HFFc6 (cell line): Measurements from ENCODE around the gene KRT8. TPM values are rescaled to one million over a fixed set of nuclear protein-coding genes. Genes with fewer than 3 reads are reported as not detected.
A peak's percentile ranks its signal among the peaks of the same experiment; 100 is the strongest.

Source experiments
- DNase-seq: peaks from one replicate; pipeline ENCODE4 v3.0.0-alpha.2; 2018
- H3K27ac Mint-ChIP-seq: 2 replicates; pipeline ENCODE4 v1.8.0; 2020; ENCODE audit warnings: mild to moderate bottlenecking, mixed read lengths
- H3K27me3 Mint-ChIP-seq: 2 replicates; pipeline ENCODE4 v1.8.0; 2021; ENCODE audit warnings: mild to moderate bottlenecking, moderate library complexity, mixed read lengths; ENCODE audit not compliant: insufficient read depth
- H3K36me3 Mint-ChIP-seq: 2 replicates; pipeline ENCODE4 v1.8.0; 2021; ENCODE audit warnings: low read depth, mixed read lengths
- H3K4me1 Mint-ChIP-seq: 2 replicates; pipeline ENCODE4 v1.8.0; 2020; ENCODE audit warnings: low read depth, mixed read lengths
- H3K4me3 Mint-ChIP-seq: 2 replicates; pipeline ENCODE4 v1.8.0; 2020; ENCODE audit warnings: mild to moderate bottlenecking, moderate library complexity, mixed read lengths
- H3K9me3 Mint-ChIP-seq: 2 replicates; pipeline ENCODE4 v1.8.0; 2020; ENCODE audit warnings: mild to moderate bottlenecking, mixed read lengths
- CTCF ChIP-seq: fragments of 200-600 bp; sonication (generic); IDR thresholded peaks from 2 replicates; pipeline ENCODE4 v1.5.0; 2021; ENCODE audit warnings: antibody characterized with exemption, mild to moderate bottlenecking
- total RNA-seq, 6 experiments: library from RNA; stranded (reverse); fragmentation: NEBNext Ultra II Directional; extraction: Animal tissue kit (Norgen Biotek cat#: 25700); gene quantifications; 2 replicates in 1 of 6; 3 replicates in 5 of 6; pipeline ENCODE4 v1.2.3, GENCODE V29; 2021

Gene KRT8
- total RNA-seq, 6 experiments from 2014 or later: 41.4 to 50.4 (median 44.8) TPM

DNA sequence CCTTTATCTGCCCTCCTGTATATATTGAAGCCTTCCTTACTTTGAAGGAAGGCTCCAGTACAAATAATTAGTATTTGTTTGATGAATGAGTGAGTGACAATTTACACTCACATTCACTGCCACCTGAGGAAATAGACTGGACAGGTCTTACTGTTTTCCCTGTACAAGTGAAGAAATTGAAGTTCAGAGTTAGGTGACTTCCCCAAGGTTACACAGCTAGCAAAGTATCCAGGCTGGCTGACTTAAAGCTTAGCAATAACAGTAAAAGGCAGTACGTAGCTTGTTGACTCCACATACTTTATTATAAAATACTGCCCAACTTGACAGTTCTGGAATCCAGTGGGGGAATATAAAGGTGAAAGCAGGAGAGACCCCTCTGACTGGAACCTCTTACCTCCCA, 41.5 kb upstream of the KRT8 start:
- no peak for TF ChIP-seq CTCF
- H3K27me3 Mint-ChIP-seq: peaks cover 3% of the 10 kb centered on the region
- no peak for DNase-seq
- H3K27ac Mint-ChIP-seq: peak overlapping the region; percentile 97
- peaks cover 87% of the 10 kb centered on the region for H3K4me1 Mint-ChIP-seq
- H3K36me3 Mint-ChIP-seq: peaks cover 40% of the 10 kb centered on the region
- no peaks in the 10 kb centered on the region for H3K9me3 Mint-ChIP-seq
- H3K4me3 Mint-ChIP-seq: peak overlapping the region; percentile 80

GRCh38 chr12:52945389-52946232, 40.7 kb upstream of the KRT8 start:
- Mint-ChIP-seq H3K27ac (peak overlapping the region; percentile 97), H3K9me3 (no peaks in the 10 kb centered on the region), H3K4me3 (peak overlapping the region; percentile 80), H3K27me3 (peaks cover 1% of the 10 kb centered on the region), H3K36me3 (peaks cover 33% of the 10 kb centered on the region), H3K4me1 (peaks cover 80% of the 10 kb centered on the region)
- no peak for TF ChIP-seq CTCF
- peak; percentile 48 for DNase-seq

DNA sequence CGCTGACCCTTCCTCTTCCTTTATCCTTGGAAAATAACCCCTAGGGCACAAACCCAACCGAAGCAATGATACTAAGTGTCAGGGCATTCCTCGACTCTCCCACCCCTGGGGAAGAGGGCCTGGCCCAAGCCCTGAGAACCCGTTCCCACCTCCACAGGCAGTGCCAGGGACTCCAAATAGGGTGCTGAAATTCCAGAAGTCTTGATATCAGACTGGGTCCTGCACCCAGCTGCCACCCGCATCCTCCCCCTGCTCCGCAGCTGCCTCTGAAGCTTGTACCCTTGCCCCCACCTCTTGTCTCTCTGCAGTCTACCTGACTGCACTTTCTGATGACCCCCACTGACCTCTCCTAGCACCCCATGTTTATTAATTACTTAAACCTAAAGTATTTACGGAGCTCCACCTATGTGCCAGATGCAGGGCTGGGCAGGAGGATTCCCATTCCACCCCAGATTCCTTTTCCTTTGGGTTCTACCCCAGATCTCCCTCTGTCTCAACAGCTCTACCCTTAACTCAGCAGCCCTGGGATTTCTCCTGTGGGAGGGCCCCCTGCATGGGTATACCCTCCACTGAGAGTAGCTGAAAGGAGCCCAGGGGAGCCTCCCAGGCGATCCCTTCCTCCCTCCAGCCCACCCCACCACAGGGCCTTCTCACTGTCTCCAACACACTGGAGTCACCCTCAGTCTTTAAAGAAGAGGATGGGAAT, 40.0 kb upstream of the KRT8 start:
- Mint-ChIP-seq H3K27me3 (peaks cover 1% of the 10 kb centered on the region), H3K4me1 (peaks cover 72% of the 10 kb centered on the region), H3K9me3 (no peaks in the 10 kb centered on the region), H3K4me3 (peak overlapping the region; percentile 80), H3K36me3 (peaks cover 28% of the 10 kb centered on the region), H3K27ac (peak overlapping the region; percentile 97)
- TF ChIP-seq CTCF: no peak
- no peak for DNase-seq

- peaks cover 63% of the 10 kb centered on the region for H3K4me1 Mint-ChIP-seq
- no peak overlapping the region for H3K27ac Mint-ChIP-seq
- TF ChIP-seq CTCF: no peak
- no peaks in the 10 kb centered on the region for H3K9me3 Mint-ChIP-seq
- peaks cover 34% of the 10 kb centered on the region for H3K36me3 Mint-ChIP-seq
- H3K4me3 Mint-ChIP-seq: no peak overlapping the region
- peaks cover 3% of the 10 kb centered on the region for H3K27me3 Mint-ChIP-seq
- no peak for DNase-seq
These were observed 38.0 kb upstream of the KRT8 start for GRCh38 chr12:52942901-52943181.

DNA sequence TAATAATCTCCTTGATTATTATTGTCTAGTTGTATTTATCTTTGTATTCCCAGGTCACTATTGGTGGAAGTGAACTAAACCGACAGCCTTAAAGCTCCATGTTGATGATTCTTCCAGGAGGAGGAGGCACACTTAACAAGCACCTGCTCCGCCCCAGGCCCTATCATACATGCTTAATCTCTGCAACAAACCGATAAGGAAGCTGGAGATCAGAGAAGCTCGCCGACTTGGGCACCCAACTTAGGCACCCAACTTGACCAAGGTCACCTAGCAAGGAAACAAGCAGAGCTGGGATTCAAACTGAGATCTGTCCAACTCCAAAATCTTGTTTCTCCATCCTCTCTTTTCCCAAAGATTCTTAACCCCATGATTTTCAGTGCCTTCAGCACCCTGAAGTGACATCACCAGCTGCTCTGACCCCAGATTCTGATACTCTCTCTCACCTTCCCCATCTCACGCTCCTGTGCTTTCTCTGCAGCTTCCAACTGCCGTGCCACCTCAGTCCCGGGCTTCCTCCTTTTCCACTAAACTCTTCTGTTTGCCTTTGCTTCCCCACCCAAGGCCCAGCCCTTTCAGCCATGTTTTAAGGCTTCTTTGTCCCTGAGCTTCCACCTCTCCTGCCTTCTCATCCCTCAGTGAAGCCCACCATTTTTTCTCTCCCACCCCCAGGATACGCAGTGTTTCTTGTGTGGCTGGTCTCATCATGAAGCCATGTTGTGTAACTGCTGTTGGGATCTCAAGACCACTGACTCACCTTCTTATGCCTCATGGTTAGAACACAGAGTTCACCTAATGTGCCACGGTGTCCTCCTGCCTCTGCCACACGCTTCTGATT, 37.4 kb upstream of the KRT8 start:
- Mint-ChIP-seq H3K9me3 (no peaks in the 10 kb centered on the region), H3K27ac (no peak overlapping the region), H3K27me3 (peaks cover 3% of the 10 kb centered on the region), H3K36me3 (peaks cover 34% of the 10 kb centered on the region), H3K4me3 (no peak overlapping the region), H3K4me1 (peaks cover 61% of the 10 kb centered on the region)
- no peak for TF ChIP-seq CTCF
- no peak for DNase-seq
